ENCODE measurements around the gene CEP164.

Gene CEP164

DNA sequence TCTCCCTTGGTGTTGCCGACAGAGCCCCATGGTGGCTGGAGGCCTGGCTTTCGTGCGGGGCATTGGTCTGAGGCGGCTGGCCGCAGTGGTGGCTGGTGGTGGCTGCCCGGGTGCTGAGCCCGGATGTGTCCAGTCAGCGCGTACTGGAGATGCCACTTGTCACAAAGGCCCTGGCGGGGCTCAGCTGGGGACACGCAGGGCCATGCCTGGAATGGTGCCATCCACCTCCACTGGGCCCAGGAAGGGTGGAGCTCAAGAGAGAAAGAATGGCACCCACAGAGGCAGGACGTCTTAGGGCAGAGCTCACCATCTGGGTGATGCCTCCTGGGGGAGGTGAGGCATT is 92.5 kb downstream of the CEP164 start:
- Histone ChIP-seq H3K27ac (ENCODE audit: low read depth, low read length) (no peak overlapping the region), H3K79me2 (ENCODE audit: control insufficient read depth, low read length) (no peaks in the 10 kb centered on the region), H4K20me1 (ENCODE audit: control insufficient read depth, insufficient read depth, low read depth, low read length) (no peaks in the 10 kb centered on the region)

DNA sequence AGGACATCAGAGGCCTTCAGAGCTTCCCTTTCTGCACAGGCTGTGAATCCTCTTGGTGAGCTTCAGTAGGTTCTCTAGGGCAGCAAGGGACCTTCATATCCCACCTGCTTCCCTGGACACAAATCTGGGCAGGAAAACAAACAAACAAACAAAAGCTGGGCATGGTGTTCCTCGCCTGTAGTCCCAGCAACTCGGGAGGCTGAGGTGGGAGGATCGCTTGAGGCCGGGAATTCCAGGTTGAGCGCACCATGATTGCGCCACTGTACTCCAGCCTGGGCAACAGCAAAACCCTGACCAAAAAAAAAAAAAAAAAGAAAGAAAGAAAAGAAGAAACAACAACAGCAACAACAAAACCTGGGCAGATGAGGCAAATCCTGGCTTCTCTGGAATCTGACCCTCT is 92.9 kb downstream of the CEP164 start:
- peaks cover 14% of the 10 kb centered on the region; the same call in 1 of the 2 replicates for H3K27me3 ChIP-seq (ENCODE audit: control insufficient read depth, low read length)
- H3F3A ChIP-seq (ENCODE audit: control insufficient read depth, insufficient read depth) = no peaks in the 10 kb centered on the region
- no peak overlapping the region for H3K4me3 ChIP-seq (ENCODE audit: low read length)
- H3K27ac ChIP-seq (ENCODE audit: low read depth, low read length) = no peak overlapping the region
- H3K4me2 ChIP-seq (ENCODE audit: low read length) = no peak overlapping the region
- H4K20me1 ChIP-seq (ENCODE audit: control insufficient read depth, insufficient read depth, low read depth, low read length) = no peaks in the 10 kb centered on the region
- H3K4me1 ChIP-seq (ENCODE audit: control insufficient read depth, low read length) = no peaks in the 10 kb centered on the region
- no peaks in the 10 kb centered on the region for H3K9me2 ChIP-seq (replicated peaks; ENCODE audit: control insufficient read depth, low read length)
- H3K79me2 ChIP-seq (ENCODE audit: control insufficient read depth, low read length) = no peaks in the 10 kb centered on the region
- H3K36me3 ChIP-seq (ENCODE audit: control insufficient read depth, low read length) = no peaks in the 10 kb centered on the region
- no peaks in the 10 kb centered on the region for H3K9me3 ChIP-seq (ENCODE audit: control insufficient read depth, insufficient read depth, low read length)
- TF ChIP-seq, protein P1, sequence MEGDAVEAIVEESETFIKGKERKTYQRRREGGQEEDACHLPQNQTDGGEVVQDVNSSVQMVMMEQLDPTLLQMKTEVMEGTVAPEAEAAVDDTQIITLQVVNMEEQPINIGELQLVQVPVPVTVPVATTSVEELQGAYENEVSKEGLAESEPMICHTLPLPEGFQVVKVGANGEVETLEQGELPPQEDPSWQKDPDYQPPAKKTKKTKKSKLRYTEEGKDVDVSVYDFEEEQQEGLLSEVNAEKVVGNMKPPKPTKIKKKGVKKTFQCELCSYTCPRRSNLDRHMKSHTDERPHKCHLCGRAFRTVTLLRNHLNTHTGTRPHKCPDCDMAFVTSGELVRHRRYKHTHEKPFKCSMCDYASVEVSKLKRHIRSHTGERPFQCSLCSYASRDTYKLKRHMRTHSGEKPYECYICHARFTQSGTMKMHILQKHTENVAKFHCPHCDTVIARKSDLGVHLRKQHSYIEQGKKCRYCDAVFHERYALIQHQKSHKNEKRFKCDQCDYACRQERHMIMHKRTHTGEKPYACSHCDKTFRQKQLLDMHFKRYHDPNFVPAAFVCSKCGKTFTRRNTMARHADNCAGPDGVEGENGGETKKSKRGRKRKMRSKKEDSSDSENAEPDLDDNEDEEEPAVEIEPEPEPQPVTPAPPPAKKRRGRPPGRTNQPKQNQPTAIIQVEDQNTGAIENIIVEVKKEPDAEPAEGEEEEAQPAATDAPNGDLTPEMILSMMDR (IDR thresholded peaks at IDR 0.05; ENCODE audit: low read depth, low read length, poor library complexity, severe bottlenecking) = no peak
- TF ChIP-seq EZH2phosphoT487 (IDR thresholded peaks at IDR 0.05; ENCODE audit: borderline replicate concordance, low read length) = no peak

More for the DNA sequence above, 92.5 kb downstream of the CEP164 start:
- H3K9me3 ChIP-seq (ENCODE audit: control insufficient read depth, insufficient read depth, low read length) = no peaks in the 10 kb centered on the region
- no peaks in the 10 kb centered on the region for H3K36me3 ChIP-seq (ENCODE audit: control insufficient read depth, low read length)
- no peak for TF ChIP-seq EZH2phosphoT487 (IDR thresholded peaks at IDR 0.05; ENCODE audit: borderline replicate concordance, low read length)
- TF ChIP-seq, protein P1 (IDR thresholded peaks at IDR 0.05; ENCODE audit: low read depth, low read length, poor library complexity, severe bottlenecking) = no peak
- peaks cover 17% of the 10 kb centered on the region; the same call in 1 of the 2 replicates for H3K27me3 ChIP-seq (ENCODE audit: control insufficient read depth, low read length)
- no peaks in the 10 kb centered on the region for H3F3A ChIP-seq (ENCODE audit: control insufficient read depth, insufficient read depth)
- H3K4me1 ChIP-seq (ENCODE audit: control insufficient read depth, low read length) = no peaks in the 10 kb centered on the region
- H3K4me2 ChIP-seq (ENCODE audit: low read length) = no peak overlapping the region
- no peak overlapping the region for H3K4me3 ChIP-seq (ENCODE audit: low read length)
- no peaks in the 10 kb centered on the region for H3K9me2 ChIP-seq (replicated peaks; ENCODE audit: control insufficient read depth, low read length)

DNA sequence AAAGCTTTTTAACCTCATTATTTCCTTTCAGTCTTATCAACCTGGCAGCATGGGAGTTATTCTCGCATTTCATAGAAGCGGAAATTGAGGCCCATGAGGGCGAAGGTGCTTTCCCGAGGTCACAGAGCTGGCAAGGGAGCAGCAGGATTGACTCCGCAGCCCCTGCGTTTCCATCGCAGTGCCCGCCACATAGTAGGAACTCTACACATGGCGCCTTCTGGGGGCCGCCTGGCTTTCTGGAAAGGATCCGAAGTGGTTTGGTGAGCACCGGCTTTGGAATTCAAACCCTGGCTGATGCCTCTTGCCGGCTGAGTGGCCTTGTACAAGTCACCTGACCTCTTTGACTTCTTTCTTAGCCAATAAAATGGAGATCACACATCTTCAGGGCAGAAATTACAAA is 93.4 kb downstream of the CEP164 start:
- Histone ChIP-seq H3K9me2 (replicated peaks; ENCODE audit: control insufficient read depth, low read length) (no peaks in the 10 kb centered on the region), H3K79me2 (ENCODE audit: control insufficient read depth, low read length) (no peaks in the 10 kb centered on the region)

More for the DNA sequence above, 93.4 kb downstream of the CEP164 start:
- no peak for TF ChIP-seq EZH2phosphoT487 (IDR thresholded peaks at IDR 0.05; ENCODE audit: borderline replicate concordance, low read length)
- TF ChIP-seq, protein P1 (IDR thresholded peaks at IDR 0.05; ENCODE audit: low read depth, low read length, poor library complexity, severe bottlenecking) = no peak
- Histone ChIP-seq H3K4me3 (ENCODE audit: low read length) (no peak overlapping the region), H3K9me3 (ENCODE audit: control insufficient read depth, insufficient read depth, low read length) (no peaks in the 10 kb centered on the region), H3K36me3 (ENCODE audit: control insufficient read depth, low read length) (no peaks in the 10 kb centered on the region), H3K4me1 (ENCODE audit: control insufficient read depth, low read length) (no peaks in the 10 kb centered on the region), H3K27me3 (ENCODE audit: control insufficient read depth, low read length) (peaks cover 11% of the 10 kb centered on the region; the same call in 1 of the 2 replicates), H3K27ac (ENCODE audit: low read depth, low read length) (no peak overlapping the region), H3F3A (ENCODE audit: control insufficient read depth, insufficient read depth) (no peaks in the 10 kb centered on the region), H4K20me1 (ENCODE audit: control insufficient read depth, insufficient read depth, low read depth, low read length) (no peaks in the 10 kb centered on the region), H3K4me2 (ENCODE audit: low read length) (no peak overlapping the region)
